Glomerular endothelial cell (primary cell): Measurements from ENCODE around the gene MACO1. TPM values are rescaled to one million over a fixed set of nuclear protein-coding genes. Genes with fewer than 3 reads are reported as not detected.

Source experiments
- DNase-seq: peaks from one replicate; pipeline ENCODE4 v3.0.0-alpha.2; 2011; ENCODE audit warnings: low read depth, low spot score; ENCODE audit errors: extremely low read depth
- total RNA-seq: library from RNA; depleted of rRNA; stranded (reverse); fragments of >200 nt; gene quantifications from 2 replicates; pipeline ENCODE4 v1.2.3, GENCODE V29; 2015

MACO1 gene
- total RNA-seq, 1 donor from 2014 or later, result 16.7 TPM

DNA sequence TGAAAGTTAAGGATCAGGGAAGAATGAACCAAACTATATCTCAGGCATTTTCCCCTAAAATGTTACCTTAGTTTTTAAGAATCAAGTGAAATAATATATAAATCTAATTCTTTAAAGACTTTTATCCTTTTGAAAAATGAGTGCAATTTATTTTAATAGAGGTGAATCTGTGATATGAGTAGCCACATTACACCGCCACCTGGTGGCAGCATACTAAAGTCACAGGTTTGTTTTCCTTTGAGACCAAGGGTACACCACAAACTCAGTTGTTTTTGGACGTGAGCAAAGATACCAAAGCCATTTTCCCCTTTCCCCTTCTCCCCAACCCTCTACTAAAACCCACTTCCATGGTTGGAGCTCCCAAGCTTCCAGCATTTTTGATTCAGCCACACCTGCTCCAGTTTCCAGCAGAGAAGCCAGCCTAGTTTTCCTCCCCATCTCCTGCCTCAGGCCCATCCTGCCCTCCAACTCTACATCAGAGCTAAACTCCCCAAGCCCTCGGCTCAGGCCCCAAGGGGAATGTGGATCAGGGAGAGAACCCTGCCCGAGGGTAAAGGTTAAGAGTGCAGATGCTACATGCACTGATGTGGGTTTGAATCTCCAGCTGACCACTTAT lies 89.9 kb downstream of the MACO1 start:
- no peak for DNase-seq

DNA sequence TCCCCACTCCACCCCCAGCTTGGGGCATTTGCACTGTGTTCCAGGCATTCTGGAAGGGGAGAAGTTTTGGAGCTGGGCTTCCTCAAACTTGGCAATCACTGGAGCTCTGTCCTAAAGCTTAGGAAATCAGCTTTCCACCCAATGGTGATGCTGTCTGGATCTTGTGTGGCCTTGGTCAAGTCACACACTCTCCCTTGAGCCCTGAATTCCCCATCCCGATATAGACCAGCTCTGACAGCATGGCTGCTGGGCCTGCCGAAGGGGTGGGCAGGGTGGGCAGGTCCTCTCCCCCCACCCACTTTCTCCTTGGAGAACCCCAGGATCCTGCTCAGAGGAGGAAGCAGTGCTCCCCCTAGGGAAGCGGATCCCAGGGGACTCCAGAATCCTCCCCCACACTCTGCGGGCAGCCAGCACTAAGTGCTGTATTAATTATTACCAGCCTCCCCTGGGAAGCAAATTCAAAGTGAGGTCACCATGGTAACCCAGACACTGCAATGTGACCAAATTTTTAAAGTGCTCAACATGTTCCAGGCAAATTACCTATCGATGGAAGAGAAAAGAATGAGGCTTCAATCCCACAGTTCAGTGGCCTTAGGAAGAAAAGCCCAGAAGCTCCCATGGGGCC lies 91.4 kb downstream of the MACO1 start:
- no peak for DNase-seq

DNA sequence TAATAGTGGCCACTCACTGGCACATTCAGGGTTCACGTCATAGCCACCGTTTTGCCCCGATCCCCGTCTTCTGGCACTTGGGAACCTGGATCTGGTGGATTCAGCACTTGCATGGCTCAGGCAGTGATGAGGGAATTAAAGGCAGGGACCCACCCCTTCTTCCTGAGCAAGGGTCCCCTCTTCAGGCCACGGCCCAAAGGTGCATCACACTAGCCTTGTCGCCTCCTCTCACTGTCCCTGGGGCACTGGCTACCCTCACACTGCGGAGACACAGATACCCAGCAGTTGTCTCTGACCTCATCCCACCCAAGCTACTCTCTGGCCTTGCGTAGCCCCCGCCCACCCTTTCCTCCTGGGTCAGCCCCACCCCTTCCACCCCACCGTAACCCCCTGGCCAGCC lies 92.8 kb downstream of the MACO1 start:
- DNase-seq, result no peak

DNA sequence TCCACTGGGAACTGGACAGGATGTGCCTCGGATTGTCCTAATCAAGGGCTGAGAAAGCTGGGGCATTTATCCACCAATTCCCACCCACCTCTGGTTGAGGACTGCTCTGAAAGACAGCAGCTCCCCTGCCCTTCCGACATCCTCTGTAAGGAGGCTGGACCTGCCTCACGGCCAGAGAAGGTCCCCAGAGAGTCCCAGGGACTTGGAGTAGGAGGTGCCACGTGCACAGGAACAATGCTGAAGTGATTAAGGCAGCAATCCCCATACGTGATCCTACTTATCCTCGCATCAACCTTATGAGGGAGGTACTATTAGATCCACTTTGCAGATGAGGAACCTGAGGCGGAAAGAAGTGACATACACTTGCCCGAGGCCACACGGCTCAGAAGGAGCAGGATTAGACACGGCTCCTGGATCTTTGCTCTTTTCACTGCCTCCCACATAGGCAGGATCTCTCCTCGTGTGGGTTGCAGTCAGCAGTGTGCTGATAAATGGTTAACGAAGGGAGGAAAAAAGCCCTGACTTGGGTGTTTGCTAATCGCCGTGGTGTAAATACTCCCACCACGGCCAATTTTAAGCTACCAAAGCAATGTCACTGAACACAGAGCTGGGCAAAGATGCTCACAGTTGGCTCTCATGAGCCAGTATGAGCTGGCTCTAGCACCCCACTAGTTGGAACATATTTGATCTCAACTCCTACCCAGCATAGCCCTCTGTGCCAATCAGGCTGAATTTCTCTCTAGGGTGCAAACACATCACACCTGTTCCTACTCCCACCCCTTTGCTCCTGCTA lies 94.1 kb downstream of the MACO1 start:
- no peak for DNase-seq

GRCh38 chr1:25525361-25525688 lies 94.6 kb downstream of the MACO1 start:
- DNase-seq, result no peak

DNA sequence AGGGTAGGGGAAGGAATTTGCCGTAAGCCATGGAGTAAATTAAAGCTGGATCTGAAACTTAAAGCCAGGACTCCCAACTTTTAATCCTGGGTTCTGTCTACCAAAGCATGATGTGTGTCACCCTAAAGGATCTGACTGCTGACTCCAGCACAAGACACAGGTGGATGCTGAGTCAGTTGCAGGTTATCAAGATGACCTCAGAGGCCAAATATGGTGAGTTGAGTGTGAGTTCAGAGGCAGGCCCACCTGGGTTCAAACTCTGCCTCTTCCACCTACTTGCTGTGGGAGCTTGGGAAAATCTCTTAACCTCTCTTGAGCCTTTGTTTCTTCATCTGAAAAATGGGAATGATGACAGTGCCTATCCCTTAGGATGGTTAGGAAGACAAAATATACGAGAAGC lies 96.1 kb downstream of the MACO1 start:
- DNase-seq, result no peak

GRCh38 chr1:25527226-25527846 lies 96.6 kb downstream of the MACO1 start:
- DNase-seq, result no peak

GRCh38 chr1:25527946-25528595 lies 97.4 kb downstream of the MACO1 start:
- no peak for DNase-seq

DNA sequence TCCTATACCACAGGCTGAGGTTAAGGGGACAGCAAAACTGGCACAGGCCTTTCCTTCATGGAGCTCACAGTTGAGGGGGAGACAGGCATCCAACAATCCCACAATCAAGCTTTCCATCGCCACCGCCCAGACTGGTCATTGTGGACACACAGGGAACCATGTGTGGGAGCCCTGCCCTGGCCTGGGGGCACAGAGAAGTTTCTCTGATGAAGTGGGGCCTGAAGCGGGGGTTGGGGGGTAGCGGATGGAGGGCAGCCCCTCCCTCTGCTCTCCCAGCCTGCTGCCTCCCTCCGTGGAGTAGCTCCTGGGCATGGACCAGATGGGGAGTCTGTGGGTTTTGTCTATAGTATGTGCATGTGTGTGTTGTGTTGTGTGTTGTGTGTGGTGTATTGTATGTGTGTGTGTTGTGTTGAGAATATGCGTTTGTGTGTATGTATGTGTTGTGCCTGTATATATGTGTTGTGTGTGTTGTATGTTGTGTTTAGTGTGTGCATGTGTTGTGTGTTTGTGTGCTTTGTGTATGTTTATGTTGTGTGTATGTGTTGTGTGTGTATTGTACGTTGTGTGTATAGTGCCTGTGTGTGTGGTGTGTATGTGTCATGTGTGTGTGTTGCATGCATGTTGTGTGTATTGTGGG lies 98.3 kb downstream of the MACO1 start:
- DNase-seq, result no peak

- no peak for DNase-seq
Observed at GRCh38 chr1:25529518-25530185, 99.0 kb downstream of the MACO1 start.

DNA sequence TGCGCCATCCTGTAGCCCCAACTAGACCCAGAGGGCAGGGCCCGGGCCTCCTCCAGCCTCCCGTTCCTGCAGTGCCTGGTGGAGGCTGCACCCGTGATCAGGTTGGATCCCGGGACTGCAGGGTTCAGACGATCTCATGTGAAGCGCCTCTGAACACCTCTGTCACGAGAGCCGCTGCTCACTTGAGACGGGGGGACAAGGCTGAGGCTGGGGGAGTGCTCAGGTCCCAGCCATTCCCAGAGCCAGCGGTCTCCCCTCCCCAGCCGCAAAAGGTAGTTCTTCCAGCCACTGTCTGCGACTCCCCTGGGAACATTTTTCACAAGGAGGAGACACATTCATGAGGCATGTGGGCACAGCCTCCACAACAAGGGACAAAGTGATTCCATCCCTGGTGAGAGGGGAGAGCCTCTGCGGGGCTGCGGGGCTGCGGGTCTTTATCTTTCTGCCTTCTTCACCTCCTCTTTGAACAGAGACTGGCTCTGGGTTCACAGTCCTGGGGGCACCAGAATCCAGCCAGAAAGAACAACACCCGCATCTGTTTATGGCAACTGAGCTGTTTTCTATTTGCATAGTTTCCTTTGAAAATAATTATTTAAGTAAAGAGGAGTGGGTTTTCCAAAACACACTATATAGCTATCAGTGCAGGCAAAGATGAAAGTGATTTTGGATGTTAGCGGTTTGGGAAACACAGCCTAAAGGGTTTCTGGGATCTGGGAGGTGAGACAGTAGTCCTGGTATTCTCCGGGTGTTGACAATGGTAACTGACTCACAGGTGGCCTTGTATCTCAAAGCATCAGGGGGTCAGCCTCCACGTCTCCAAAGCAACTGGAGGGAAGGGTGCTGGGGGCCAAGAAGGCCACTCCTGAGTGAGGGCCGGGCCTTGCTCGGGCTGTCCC lies 99.7 kb downstream of the MACO1 start:
- DNase-seq, result no peak

DNA sequence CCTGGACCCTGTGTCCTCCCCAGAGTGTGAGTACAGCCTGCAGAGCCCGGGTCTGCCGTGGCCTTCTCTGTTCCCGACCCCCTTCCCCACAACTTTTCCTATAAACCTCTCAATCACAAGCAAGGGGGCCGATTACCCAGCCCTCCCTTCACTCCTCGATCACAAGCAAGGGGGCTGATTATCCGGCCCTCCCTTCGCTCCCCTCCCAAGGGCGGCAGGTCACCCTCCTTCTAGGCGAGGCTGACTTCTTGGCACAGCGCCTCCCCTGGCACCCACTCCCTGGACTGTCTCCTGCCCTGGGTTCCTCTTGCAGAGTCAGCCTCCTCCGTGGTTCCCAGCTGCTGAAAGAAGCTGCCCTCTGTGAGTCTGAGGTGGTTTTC lies 100.4 kb downstream of the MACO1 start:
- no peak for DNase-seq

DNA sequence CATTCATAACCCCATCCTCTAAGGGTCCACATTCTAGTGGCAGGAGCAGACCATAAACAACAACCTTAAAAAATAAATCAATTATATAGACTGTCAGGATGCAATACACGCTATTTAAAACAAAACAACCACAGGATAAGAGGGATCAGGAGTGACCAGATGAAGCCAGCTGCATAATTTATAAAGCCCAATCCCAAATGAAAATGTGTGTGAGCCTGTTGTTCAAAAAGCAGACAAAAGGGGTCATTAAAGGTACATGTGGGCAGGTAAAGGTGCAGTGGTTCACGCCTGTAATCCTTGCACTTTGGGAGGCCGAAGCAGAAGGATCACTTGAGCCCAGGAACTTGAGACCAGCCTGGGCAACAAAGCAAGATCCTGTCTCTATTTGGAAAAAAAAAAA lies 102.3 kb downstream of the MACO1 start:
- DNase-seq, result no peak

DNA sequence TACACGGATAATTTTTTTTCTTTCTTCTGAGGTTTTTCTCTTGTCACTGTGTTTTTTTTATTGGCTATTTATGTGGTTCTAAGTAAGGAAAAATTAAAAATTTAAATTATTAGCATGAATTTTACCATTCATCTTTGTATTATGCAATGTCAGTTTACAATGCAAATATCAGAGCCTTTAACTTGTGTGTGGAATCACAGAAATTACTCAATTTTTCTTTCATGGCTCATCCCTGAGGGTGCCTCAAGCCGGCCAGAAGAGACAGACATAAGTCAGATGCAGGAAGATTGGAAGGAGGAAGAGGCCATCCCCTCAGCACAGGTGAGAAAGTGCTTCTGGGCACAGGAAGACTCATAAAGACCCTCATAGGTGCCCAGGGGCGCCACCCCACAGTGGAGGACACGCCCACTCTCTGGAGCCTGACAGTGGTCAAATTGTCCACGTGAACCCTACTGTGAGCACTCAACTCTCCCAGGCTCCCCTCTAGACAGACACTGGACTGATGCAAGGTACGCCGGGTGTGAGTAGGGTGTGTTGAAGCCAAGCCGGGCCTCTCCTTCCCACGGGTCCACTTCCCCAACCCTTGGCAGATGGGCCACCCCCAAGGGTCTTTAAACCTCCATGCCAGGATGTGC lies 103.2 kb downstream of the MACO1 start:
- DNase-seq, result no peak

GRCh38 chr1:25534410-25534788 lies 103.7 kb downstream of the MACO1 start:
- no peak for DNase-seq

DNA sequence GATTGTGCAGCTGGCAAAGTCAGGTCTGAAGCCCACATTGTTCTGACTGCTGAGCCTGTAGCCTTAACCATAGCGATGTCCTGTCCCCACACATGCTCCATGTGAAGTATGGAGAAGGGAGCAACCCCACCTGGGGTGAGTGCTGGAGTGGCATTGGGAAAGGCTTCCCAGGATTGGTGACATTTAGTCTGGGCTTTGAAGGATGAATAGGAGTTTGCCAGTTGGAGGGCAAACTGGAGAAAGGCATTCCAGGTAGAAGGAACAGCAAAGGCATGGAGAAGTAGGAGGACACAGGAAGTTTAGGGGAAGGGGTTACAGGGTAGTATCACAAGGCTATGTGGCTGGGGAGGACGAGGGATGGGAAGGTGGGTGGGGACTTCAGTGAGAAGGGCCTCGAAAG lies 105.4 kb downstream of the MACO1 start:
- no peak for DNase-seq

GRCh38 chr1:25537153-25537831 lies 106.6 kb downstream of the MACO1 start:
- DNase-seq, result no peak

DNA sequence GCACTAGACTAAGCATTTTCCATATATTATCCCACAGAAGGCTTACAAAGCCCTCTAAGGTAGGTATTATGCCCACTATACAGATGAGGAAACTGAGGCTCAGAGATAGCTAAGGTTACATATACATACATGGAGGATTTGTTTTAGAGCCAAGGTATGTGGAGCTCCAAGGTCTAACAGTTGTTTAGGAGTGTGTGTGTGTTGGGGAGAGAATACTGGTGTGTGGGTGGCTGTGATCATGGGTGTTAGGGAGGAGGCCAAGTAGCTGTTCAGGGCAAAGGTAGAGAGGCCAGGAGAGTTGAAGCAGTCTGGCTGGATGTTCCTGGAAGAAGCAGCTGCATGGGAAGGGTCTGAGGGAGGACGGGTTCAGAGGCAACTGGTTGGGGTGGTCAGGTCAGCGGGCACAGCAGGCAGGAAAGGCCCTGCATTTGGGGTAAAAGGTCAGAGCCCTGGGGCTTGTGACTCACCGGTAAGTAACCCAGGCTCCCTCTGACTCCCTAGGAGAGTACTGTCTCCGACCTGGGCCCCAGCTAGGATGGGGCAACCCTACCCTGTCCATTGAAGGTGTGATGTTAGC lies 107.6 kb downstream of the MACO1 start:
- no peak for DNase-seq
